AG10803 (cell line): ENCODE results near the gene FEN1.

Source experiments
- DNase-seq: peaks from one replicate; pipeline ENCODE4 v3.0.0; 2010; ENCODE audit warnings: low read depth
- H3K4me3 ChIP-seq: 2 replicates; pipeline ENCODE4 v1.5.1; 2011; ENCODE audit warnings: mild to moderate bottlenecking, low read length, control low read depth
- TF ChIP-seq, protein P1 (sequence below): conservative IDR thresholded peaks from 2 replicates; pipeline ENCODE4 v1.5.1; 2011; ENCODE audit warnings: mild to moderate bottlenecking, low read length, control low read depth, inconsistent platforms

Gene FEN1

GRCh38 chr11:61782299-61782698 lies 10.4 kb upstream of the FEN1 start:
- TF ChIP-seq, protein P1, sequence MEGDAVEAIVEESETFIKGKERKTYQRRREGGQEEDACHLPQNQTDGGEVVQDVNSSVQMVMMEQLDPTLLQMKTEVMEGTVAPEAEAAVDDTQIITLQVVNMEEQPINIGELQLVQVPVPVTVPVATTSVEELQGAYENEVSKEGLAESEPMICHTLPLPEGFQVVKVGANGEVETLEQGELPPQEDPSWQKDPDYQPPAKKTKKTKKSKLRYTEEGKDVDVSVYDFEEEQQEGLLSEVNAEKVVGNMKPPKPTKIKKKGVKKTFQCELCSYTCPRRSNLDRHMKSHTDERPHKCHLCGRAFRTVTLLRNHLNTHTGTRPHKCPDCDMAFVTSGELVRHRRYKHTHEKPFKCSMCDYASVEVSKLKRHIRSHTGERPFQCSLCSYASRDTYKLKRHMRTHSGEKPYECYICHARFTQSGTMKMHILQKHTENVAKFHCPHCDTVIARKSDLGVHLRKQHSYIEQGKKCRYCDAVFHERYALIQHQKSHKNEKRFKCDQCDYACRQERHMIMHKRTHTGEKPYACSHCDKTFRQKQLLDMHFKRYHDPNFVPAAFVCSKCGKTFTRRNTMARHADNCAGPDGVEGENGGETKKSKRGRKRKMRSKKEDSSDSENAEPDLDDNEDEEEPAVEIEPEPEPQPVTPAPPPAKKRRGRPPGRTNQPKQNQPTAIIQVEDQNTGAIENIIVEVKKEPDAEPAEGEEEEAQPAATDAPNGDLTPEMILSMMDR = no peak
- DNase-seq = no peak
- no peak overlapping the region for H3K4me3 ChIP-seq

GRCh38 chr11:61782841-61783240 lies 9.9 kb upstream of the FEN1 start:
- H3K4me3 ChIP-seq = no peak overlapping the region
- DNase-seq = no peak
- TF ChIP-seq, protein P1 = no peak

DNA sequence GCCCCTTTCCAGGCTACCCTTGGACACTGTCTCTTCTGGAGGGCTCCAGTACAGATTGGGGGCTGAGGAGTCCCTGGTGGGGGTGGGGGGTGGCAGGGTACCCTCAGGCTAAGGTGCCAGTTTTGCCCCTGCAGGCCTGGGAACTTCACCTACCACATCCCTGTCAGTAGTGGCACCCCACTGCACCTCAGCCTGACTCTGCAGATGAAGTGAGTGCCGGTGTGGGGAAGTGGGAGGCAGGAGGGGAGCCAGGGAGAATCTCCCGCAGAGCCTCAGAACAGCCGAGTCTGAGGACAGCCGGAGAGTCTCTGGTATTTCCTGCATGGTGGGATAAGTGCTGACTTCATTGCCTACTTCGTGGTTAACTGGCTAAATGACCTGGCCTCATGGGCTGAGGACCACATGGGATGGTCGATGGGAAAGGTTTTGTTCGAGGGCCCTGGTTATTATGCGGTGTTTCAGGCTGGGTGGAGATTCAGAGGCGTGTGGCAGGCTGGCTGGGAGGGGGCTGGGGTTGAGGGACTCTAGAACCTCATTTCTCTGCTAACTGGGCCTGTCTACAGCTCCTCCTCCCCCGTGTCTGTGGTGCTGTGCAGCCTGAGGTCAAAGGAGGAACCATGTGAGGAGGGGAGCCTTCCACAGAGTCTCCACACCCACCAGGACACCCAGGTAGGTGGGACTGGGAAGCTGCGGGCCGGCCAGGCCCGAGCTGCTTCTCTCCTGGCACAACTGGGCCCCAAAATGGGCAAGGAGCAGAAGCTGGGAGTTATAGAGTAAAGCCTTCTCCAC lies 8.8 kb upstream of the FEN1 start:
- peak; percentile 31 for DNase-seq
- TF ChIP-seq, protein P1 = no peak

GRCh38 chr11:61784506-61784805 lies 8.3 kb upstream of the FEN1 start:
- TF ChIP-seq, protein P1 = no peak
- DNase-seq = no peak
- H3K4me3 ChIP-seq = no peak overlapping the region

More for the DNA sequence above, 8.8 kb upstream of the FEN1 start:
- no peak overlapping the region for H3K4me3 ChIP-seq

DNA sequence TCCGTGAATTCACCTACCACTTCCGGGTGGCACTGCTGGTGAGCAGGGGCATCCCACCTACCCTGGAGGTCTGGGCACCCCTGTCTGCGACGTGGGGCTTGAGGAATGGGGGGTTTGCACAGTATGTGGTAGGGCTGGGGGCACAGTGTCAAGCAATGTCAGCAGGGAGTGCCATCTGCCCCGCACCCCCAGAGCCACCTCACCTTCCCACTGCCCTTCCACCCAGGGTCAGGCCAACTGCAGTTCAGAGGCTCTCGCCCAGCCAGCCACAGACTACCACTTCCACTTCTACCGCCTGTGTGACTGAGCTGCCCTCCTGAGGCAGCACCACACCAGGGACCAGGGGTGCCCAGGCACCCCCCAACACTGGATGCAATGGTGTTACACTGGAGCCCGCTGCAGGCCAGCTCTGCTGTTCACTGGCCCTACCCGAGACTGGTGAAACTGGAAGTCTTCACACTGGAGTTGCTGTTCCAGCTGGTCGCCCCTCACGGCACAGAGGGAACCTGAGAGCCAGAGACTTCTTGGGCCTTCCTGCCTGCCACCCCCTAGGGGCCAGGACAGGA lies 6.8 kb upstream of the FEN1 start:
- TF ChIP-seq, protein P1 = no peak
- H3K4me3 ChIP-seq = no peak overlapping the region
- no peak for DNase-seq

DNA sequence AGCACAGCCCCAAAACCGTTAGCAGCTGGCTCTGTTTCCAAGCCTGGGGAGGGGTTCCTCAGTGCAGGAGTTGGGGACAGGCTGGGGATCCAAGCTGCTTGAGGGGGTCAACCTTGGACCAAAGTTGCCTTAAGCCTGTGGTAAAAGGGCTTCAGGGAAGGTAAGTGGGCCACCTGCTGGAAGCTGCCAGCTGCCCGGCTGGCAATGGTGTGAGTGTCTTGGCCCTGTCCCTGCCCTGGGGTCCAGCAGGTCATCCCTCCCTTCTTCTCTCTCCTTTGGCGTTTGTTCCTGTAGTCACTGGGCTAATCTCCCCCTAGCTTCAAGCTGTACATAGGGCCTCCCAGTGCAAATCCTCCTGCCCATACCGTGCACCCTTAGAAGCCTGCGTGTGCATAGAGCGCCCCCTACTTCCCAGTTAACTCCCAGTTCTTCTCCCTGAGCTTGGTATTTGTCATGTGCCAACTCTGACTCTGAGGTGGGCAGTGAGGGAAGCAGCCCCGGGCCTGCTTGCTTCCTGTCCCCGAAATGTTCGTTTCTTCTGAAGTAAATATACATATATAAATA lies 4.7 kb upstream of the FEN1 start:
- no peak overlapping the region for H3K4me3 ChIP-seq
- TF ChIP-seq, protein P1 = peak; percentile 36
- DNase-seq = peak; percentile 30
